H9 (cell line): ENCODE results near the gene TTC28. TPM values are rescaled to one million over a fixed set of nuclear protein-coding genes. Genes with fewer than 3 reads are reported as not detected.

Experiments
- DNase-seq: peaks from one replicate; pipeline ENCODE4 v3.0.0-alpha.2; 2017
- H2AFZ ChIP-seq: one replicate; pipeline ENCODE4 v1.6.1; 2013; ENCODE audit warnings: mild to moderate bottlenecking, low read length, control low read depth, moderate library complexity
- H2AK5ac ChIP-seq: 2 replicates; pipeline ENCODE4 v1.6.1; 2013; ENCODE audit warnings: low read length, control low read depth, mixed read lengths; ENCODE audit not compliant: insufficient read length
- H2BK120ac ChIP-seq: one replicate; pipeline ENCODE4 v1.6.1; 2013; ENCODE audit warnings: low read depth, mild to moderate bottlenecking, low read length, control low read depth, inconsistent platforms; ENCODE audit not compliant: poor library complexity, severe bottlenecking
- H2BK12ac ChIP-seq: 2 replicates; pipeline ENCODE4 v1.6.1; 2013; ENCODE audit warnings: low read length, control low read depth, mixed read lengths, low read depth; ENCODE audit not compliant: insufficient read length
- H2BK15ac ChIP-seq: 2 replicates; pipeline ENCODE4 v1.6.1; 2013; ENCODE audit warnings: low read depth, low read length, control low read depth
- H2BK20ac ChIP-seq: one replicate; pipeline ENCODE4 v1.6.1; 2013; ENCODE audit warnings: low read depth, mild to moderate bottlenecking, low read length, control low read depth, inconsistent platforms; ENCODE audit not compliant: poor library complexity, severe bottlenecking
- H2BK5ac ChIP-seq: 2 replicates; pipeline ENCODE4 v1.6.1; 2013; ENCODE audit warnings: low read length, control low read depth, mixed read lengths; ENCODE audit not compliant: insufficient read length
- H3K14ac ChIP-seq: 2 replicates; pipeline ENCODE4 v1.6.1; 2013; ENCODE audit warnings: low read length, control low read depth; ENCODE audit not compliant: insufficient read depth
- H3K18ac ChIP-seq: 2 replicates; pipeline ENCODE4 v1.6.1; 2013; ENCODE audit warnings: low read depth, mild to moderate bottlenecking, mixed read lengths, low read length, control low read depth; ENCODE audit not compliant: insufficient read length
- H3K23ac ChIP-seq: 2 replicates; pipeline ENCODE4 v1.6.1; 2013; ENCODE audit warnings: low read length, control low read depth, mixed read lengths, low read depth; ENCODE audit not compliant: insufficient read length
- H3K23me2 ChIP-seq: 2 replicates; pipeline ENCODE4 v1.6.1; 2013; ENCODE audit warnings: low read depth, mild to moderate bottlenecking, mixed read lengths, low read length, control low read depth; ENCODE audit not compliant: insufficient read length, poor library complexity, severe bottlenecking
- H3K27ac ChIP-seq: 2 replicates; pipeline ENCODE4 v1.5.1; 2013; ENCODE audit warnings: low read length, control low read depth, mixed read lengths, low read depth; ENCODE audit not compliant: insufficient read length
- H3K27me3 ChIP-seq: 2 replicates; pipeline ENCODE4 v1.6.1; 2013; ENCODE audit warnings: low read length, control low read depth, inconsistent platforms; ENCODE audit not compliant: insufficient read depth
- H3K4ac ChIP-seq: 2 replicates; pipeline ENCODE4 v1.6.1; 2013; ENCODE audit warnings: low read depth, mild to moderate bottlenecking, control low read depth, inconsistent platforms, low read length, moderate library complexity
- H3K4me1 ChIP-seq: 2 replicates; pipeline ENCODE4 v1.6.1; 2013; ENCODE audit warnings: low read length, control low read depth, inconsistent platforms; ENCODE audit not compliant: insufficient read depth
- H3K4me2 ChIP-seq: 2 replicates; pipeline ENCODE4 v1.6.1; 2013; ENCODE audit warnings: low read length, control low read depth, mixed read lengths; ENCODE audit not compliant: insufficient read length, insufficient read depth
- H3K56ac ChIP-seq: 2 replicates; pipeline ENCODE4 v1.6.1; 2013; ENCODE audit warnings: low read depth, mild to moderate bottlenecking, mixed read lengths, low read length, control low read depth; ENCODE audit not compliant: insufficient read length
- H3K79me1 ChIP-seq: 2 replicates; pipeline ENCODE4 v1.6.1; 2013; ENCODE audit warnings: low read depth, mild to moderate bottlenecking, moderate library complexity, low read length, control low read depth, inconsistent platforms; ENCODE audit not compliant: insufficient read depth, poor library complexity, severe bottlenecking
- H3K79me2 ChIP-seq: 2 replicates; pipeline ENCODE4 v1.6.1; 2013; ENCODE audit warnings: low read length, control low read depth, inconsistent platforms; ENCODE audit not compliant: insufficient read depth
- H3K9ac ChIP-seq: 2 replicates; pipeline ENCODE4 v1.6.1; 2013; ENCODE audit warnings: low read length, control low read depth, mixed read lengths; ENCODE audit not compliant: insufficient read length; ENCODE audit errors: extremely low read depth
- H3K9me3 ChIP-seq: one replicate; pipeline ENCODE4 v1.6.1; 2013; ENCODE audit warnings: low read depth, low read length, inconsistent platforms; ENCODE audit not compliant: control insufficient read depth
- H3T11ph ChIP-seq: one replicate; pipeline ENCODE4 v1.6.1; 2013; ENCODE audit warnings: mild to moderate bottlenecking, low read length, control low read depth, inconsistent platforms
- H4K20me1 ChIP-seq: one replicate; pipeline ENCODE4 v1.6.1; 2013; ENCODE audit not compliant: control insufficient read depth, insufficient read length, insufficient read depth
- H4K5ac ChIP-seq: 2 replicates; pipeline ENCODE4 v1.6.1; 2013; ENCODE audit warnings: low read depth, mild to moderate bottlenecking, mixed read lengths, low read length, control low read depth; ENCODE audit not compliant: insufficient read length
- H4K8ac ChIP-seq: replicated peaks from 2 replicates; pipeline ENCODE4 v1.6.1; 2013; ENCODE audit warnings: low read length, control low read depth, mixed read lengths, low read depth; ENCODE audit not compliant: insufficient read length
- H4K91ac ChIP-seq: 2 replicates; pipeline ENCODE4 v1.6.1; 2013; ENCODE audit warnings: low read depth, mild to moderate bottlenecking, moderate library complexity, mixed read lengths, low read length, control low read depth; ENCODE audit not compliant: insufficient read length
- H3K27ac Mint-ChIP-seq, 3 experiments: 2 replicates in 2 of 3; 3 replicates in 1 of 3; pipeline ENCODE4 v1.8.0; 2020 to 2021; ENCODE audit warnings: mixed read lengths in 3 of 3, mild to moderate bottlenecking in 1 of 3, moderate library complexity in 1 of 3
- H3K27me3 Mint-ChIP-seq: 2 replicates; pipeline ENCODE4 v1.8.0; 2021; ENCODE audit warnings: low read depth, mild to moderate bottlenecking, moderate library complexity, mixed read lengths
- H3K36me3 Mint-ChIP-seq, 3 experiments: 2 replicates in 2 of 3; 3 replicates in 1 of 3; pipeline ENCODE4 v1.8.0; 2020 to 2021; ENCODE audit warnings: low read depth in 3 of 3, mixed read lengths in 3 of 3; ENCODE audit not compliant: insufficient read depth in 1 of 3
- H3K4me1 Mint-ChIP-seq, 2 experiments: 2 replicates each; pipeline ENCODE4 v1.8.0; 2020; ENCODE audit warnings: mixed read lengths in 2 of 2
- H3K4me3 Mint-ChIP-seq, 2 experiments: 2 replicates in 1 of 2; 3 replicates in 1 of 2; pipeline ENCODE4 v1.8.0; 2020 to 2021; ENCODE audit warnings: mild to moderate bottlenecking in 2 of 2, mixed read lengths in 2 of 2, moderate library complexity in 1 of 2
- H3K9me3 Mint-ChIP-seq, 2 experiments: 2 replicates in 1 of 2; 3 replicates in 1 of 2; pipeline ENCODE4 v1.8.0; 2020; ENCODE audit warnings: mild to moderate bottlenecking in 2 of 2, mixed read lengths in 2 of 2, moderate library complexity in 1 of 2
- CTCF ChIP-seq: fragments of 200-600 bp; sonication (generic); conservative IDR thresholded peaks from 3 replicates; pipeline ENCODE4 v1.8.0; 2021; ENCODE audit warnings: antibody characterized with exemption, mild to moderate bottlenecking
- WGBS: extraction: QIAGEN DNeasy Blood & Tissue Kit; methylation state at CpG from one replicate; pipeline ENCODE4 v1.1.7; 2013; ENCODE audit warnings: missing lambda C conversion rate, low lambda C conversion rate, mixed read lengths; ENCODE audit not compliant: insufficient read length; ENCODE audit errors: extremely low coverage; 5-methylcytosine and 5-hydroxymethylcytosine counted together
- total RNA-seq: library from RNA; stranded (reverse); gene quantifications from 2 replicates; pipeline ENCODE4 v1.2.1, GENCODE V29; 2021

Gene TTC28
- total RNA-seq, 1 experiment from 2014 or later = 13.6 TPM

- Histone ChIP-seq H3K23me2 (no peaks in the 10 kb centered on the region), H2BK120ac (no peak overlapping the region), H4K8ac (no peak overlapping the region), H3K23ac (no peak overlapping the region), H3K4ac (no peak overlapping the region), H3K9ac (no peak overlapping the region), H3K27me3 (no peaks in the 10 kb centered on the region), H3K14ac (no peak overlapping the region), H2BK5ac (no peak overlapping the region), H2AK5ac (no peak overlapping the region), H3K4me1 (no peaks in the 10 kb centered on the region), H3K79me1 (no peaks in the 10 kb centered on the region), H3K56ac (no peak overlapping the region), H2BK12ac (no peak overlapping the region), H2BK15ac (no peak overlapping the region), H2AFZ (no peak overlapping the region), H3T11ph (no peak overlapping the region), H3K9me3 (no peaks in the 10 kb centered on the region), H3K27ac (no peak overlapping the region), H4K20me1 (no peaks in the 10 kb centered on the region), H3K79me2 (no peaks in the 10 kb centered on the region), H4K91ac (no peak overlapping the region), H3K18ac (no peak overlapping the region), H2BK20ac (no peak overlapping the region), H4K5ac (no peak overlapping the region), H3K4me2 (no peak overlapping the region)
- no peak overlapping the region for H3K4me3 Mint-ChIP-seq
- no CpG with 5 or more reads among the region's 2 CpGs for WGBS
- H3K27ac Mint-ChIP-seq = no peak overlapping the region
- H3K9me3 Mint-ChIP-seq = no peaks in the 10 kb centered on the region
- no peak for TF ChIP-seq CTCF
- no peaks in the 10 kb centered on the region for H3K27me3 Mint-ChIP-seq
- DNase-seq = no peak
- no peaks in the 10 kb centered on the region for H3K4me1 Mint-ChIP-seq
- H3K36me3 Mint-ChIP-seq = no peaks in the 10 kb centered on the region
Measured at GRCh38 chr22:27948569-27948968, 731.1 kb downstream of the TTC28 start.
